Choroid plexus epithelial cell (primary cell): ENCODE results near the gene MYDGF.

Experiments
- DNase-seq: peaks from one replicate; pipeline ENCODE4 v3.0.0-alpha.2; 2010; ENCODE audit warnings: low read depth
- H3K4me3 ChIP-seq: 2 replicates; pipeline ENCODE4 v1.5.1; 2011; ENCODE audit warnings: low read depth, mild to moderate bottlenecking, control low read depth, low read length, moderate library complexity
- TF ChIP-seq, protein P1 (sequence below): conservative IDR thresholded peaks from 2 replicates; pipeline ENCODE4 v1.5.1; 2011; ENCODE audit warnings: low read depth, mild to moderate bottlenecking, control low read depth, inconsistent platforms, low read length, moderate library complexity

MYDGF gene

DNA sequence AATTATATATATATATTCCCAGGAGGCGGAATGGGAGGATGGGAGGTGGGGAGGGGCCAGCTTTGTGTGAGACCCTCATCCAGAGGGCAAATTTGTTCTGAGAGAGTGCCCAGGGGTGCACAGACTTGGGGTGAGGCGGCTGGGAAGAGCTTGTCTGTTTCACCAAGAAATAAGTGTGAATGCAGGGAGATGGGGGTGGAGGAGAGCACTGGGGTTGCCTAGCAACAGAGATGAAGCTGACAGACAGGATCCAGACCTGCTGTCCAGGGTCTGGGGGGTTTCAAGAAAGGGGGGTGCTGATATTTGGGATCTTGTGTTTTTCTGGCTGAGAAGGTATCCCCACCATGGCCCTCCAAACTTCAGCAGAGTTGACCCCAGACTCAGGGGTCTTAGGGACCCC is 49.5 kb downstream of the MYDGF start:
- TF ChIP-seq, protein P1, sequence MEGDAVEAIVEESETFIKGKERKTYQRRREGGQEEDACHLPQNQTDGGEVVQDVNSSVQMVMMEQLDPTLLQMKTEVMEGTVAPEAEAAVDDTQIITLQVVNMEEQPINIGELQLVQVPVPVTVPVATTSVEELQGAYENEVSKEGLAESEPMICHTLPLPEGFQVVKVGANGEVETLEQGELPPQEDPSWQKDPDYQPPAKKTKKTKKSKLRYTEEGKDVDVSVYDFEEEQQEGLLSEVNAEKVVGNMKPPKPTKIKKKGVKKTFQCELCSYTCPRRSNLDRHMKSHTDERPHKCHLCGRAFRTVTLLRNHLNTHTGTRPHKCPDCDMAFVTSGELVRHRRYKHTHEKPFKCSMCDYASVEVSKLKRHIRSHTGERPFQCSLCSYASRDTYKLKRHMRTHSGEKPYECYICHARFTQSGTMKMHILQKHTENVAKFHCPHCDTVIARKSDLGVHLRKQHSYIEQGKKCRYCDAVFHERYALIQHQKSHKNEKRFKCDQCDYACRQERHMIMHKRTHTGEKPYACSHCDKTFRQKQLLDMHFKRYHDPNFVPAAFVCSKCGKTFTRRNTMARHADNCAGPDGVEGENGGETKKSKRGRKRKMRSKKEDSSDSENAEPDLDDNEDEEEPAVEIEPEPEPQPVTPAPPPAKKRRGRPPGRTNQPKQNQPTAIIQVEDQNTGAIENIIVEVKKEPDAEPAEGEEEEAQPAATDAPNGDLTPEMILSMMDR, result no peak
- DNase-seq, result no peak
- no peak overlapping the region for H3K4me3 ChIP-seq

- TF ChIP-seq, protein P1, result no peak
- no peak for DNase-seq
- no peak overlapping the region for H3K4me3 ChIP-seq
Observed at GRCh38 chr19:4619668-4620294, 50.4 kb downstream of the MYDGF start.

DNA sequence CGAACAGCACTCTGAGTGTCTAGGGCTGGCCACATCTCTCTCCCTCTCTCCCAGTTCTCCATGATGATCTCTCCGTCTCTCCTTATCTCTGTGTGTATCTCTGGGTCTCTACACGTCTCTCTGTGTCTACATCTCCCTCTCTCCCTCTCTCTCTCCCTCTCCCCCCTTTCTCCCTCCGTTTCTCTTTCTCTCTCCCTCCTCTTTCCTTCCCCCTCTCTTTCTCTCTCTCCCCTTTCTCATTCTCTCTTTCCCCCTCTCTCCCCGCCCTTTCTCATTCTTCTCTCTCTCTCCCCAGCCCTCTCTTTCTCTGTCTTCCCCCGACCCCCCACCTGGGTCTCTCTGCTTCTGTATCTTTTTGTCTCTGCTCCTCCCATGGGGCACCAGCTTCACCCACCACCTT is 52.1 kb downstream of the MYDGF start:
- TF ChIP-seq, protein P1, result no peak
- H3K4me3 ChIP-seq, result no peak overlapping the region
- DNase-seq, result no peak

GRCh38 chr19:4613254-4613751 is 56.8 kb downstream of the MYDGF start:
- DNase-seq, result no peak
- H3K4me3 ChIP-seq, result no peak overlapping the region
- TF ChIP-seq, protein P1, result no peak

- no peak for DNase-seq
- TF ChIP-seq, protein P1, result no peak
- no peak overlapping the region for H3K4me3 ChIP-seq
Observed at GRCh38 chr19:4609878-4610511, 60.1 kb downstream of the MYDGF start.
